ENCODE results near the gene ZDHHC16.
"Not testable (repeated sequence)": the region's sequence is repeated elsewhere in the genome, so short reads cannot be mapped to it uniquely, and the experiment has no call there.

Gene ZDHHC16

GRCh38 chr10:97434557-97434956 lies 11.4 kb upstream of the ZDHHC16 start:
- no peak for DNase-seq (ENCODE audit: low read depth in 2 of 2)

GRCh38 chr10:97435211-97435610 lies 10.8 kb upstream of the ZDHHC16 start:
- DNase-seq (ENCODE audit: low read depth in 2 of 2) = no peak

DNA sequence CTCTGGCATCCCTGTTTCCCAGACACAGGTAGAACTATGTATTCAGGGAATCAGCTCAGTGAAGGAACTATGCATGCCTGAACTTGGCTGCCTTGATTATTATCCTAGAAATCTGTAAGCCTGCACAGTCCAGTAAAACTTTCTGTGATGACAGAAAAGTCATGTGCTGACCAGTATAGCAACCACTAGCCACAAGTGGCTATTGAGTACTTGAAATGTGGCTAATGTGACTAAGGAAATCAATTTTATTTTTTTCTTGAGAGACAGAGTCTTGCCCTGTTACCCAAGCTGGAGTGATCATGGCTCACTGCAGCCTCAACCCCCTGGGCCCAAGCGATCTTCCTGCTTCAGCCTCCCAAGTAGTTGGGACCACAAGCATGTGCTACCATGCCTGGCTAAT lies 3.7 kb upstream of the ZDHHC16 start:
- DNase-seq (ENCODE audit: low read depth in 2 of 2) = no peak

DNA sequence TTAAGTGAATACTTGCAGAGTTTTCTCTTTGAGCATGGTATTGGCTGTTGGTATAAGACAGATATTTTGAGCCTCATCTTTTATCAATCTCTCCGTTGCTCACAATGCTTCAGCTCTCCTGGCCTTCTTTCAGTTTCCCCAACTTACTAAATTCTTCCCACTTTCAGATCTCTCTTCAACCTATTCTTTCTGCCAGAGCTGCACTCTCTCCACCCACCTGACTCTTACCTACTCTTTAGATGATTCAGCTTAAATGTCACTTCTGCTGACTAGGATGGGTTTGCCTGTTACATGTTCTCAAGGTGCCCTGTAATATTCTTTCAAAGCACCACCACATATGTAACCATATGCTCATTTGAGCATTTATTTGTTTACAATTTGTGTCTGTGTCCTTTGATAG lies 1.8 kb upstream of the ZDHHC16 start:
- DNase-seq (ENCODE audit: low read depth in 2 of 2) = no peak

DNA sequence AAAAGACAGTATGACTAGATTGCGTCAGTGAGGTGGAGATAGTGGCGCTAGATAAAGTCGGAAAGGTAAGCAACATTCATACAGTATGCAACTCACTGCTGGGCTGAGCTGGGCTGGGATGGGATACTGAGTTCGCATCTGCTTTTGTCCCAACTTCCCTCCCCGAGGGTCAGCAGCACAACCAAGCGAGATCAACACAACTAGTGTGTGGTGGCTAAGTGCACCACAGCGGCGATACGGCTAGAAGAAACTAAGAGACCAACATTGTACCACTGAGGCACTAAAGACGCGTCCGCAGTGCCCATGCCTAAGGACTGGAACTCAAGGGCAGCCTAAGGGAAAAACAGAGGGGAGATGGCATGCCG lies 636 bp upstream of the ZDHHC16 start:
- DNase-seq (ENCODE audit: low read depth in 2 of 2) = no peak

GRCh38 chr10:97450828-97451227 lies 4.9 kb downstream of the ZDHHC16 start:
- no peak for DNase-seq (ENCODE audit: low read depth in 2 of 2)

DNA sequence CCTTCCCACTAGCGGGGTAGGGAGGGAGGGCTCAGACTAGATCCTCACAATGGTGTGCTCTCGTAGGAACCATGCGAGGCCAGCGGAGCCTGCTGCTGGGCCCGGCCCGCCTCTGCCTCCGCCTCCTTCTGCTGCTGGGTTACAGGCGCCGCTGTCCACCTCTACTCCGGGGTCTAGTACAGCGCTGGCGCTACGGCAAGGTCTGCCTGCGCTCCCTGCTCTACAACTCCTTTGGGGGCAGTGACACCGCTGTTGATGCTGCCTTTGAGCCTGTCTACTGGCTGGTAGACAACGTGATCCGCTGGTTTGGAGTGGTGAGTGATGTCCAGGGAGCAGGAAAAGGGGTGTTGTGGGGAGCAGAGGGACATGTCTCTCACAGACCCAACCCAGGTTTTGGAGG lies 5.6 kb downstream of the ZDHHC16 start:
- no peak for DNase-seq (ENCODE audit: low read depth in 2 of 2)

GRCh38 chr10:97452352-97452751 lies 6.4 kb downstream of the ZDHHC16 start:
- no peak for DNase-seq (ENCODE audit: low read depth in 2 of 2)

DNA sequence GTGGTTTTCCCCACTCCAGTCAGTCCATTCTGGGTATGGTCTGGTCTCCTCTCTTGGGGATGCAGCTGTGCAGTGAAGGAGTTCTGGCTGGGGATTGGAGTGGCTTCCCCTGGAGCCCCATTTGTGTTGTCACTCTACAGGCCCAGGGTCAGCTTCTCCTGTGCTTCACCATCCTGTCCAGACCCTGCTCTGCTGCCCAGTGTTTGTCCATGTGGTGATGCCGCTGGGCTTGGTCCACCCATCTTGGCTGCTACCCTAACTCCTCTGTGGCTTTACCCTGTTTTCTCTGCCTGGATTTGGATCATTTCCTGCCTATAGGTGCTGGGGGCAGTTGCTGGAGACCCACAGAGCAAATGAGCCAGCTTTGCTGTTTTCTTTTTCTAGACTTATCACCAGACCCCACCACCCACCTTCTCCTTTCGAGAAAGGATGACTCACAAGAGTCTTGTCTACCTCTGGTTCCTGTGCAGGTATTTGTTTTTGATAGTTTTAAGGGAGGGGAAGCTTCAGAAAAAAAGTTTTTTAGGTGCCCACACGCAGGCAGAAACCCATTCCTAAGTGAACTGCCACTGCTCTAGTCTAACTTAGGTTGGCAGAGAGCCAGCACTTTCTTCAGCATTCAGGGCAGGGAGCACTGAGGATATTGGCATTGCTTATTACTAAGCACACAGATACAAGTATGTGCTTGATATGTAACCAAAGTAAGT lies 8.5 kb downstream of the ZDHHC16 start:
- no peak for DNase-seq (ENCODE audit: low read depth in 2 of 2)

DNA sequence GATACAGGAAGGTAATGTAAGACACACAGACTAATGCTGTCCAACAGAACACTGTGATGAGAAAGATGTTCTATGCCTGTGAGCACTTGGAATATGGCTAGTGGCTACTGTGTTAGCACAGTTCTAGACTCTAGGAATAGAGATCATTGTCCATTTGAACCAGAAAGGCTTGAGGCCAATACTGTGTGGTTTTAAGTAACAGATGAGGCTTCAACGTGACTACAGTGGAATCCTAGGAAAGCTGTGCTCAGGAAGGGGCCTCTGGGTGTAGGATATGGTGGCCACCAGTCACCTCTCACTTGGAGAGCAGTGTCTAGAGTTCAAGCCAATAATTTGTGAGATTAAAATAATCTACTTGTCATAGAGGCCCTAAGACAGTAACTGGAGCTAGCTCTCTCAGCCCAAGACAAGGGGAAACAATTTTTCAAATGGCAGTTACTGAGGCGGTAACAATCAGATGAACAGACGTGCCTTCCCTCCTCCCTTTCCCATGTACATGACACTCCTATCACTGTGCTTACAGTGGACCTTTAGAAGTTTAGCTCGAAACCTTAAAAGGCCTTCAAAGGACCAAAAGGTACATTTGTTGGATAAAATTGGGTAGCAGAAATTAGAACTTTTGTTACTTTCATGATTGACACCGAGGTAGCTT lies 10.2 kb downstream of the ZDHHC16 start:
- DNase-seq (ENCODE audit: low read depth in 2 of 2) = no peak

DNA sequence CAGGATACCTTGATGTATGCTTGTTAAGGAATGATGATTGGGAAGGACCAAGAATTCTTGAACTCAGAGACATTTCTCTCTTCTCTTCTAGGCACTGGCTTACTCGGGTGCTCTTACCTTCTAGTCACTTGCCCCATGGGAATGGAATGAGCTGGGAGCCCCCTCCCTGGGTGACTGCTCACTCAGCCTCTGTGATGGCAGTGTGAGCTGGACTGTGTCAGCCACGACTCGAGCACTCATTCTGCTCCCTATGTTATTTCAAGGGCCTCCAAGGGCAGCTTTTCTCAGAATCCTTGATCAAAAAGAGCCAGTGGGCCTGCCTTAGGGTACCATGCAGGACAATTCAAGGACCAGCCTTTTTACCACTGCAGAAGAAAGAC lies 10.7 kb downstream of the ZDHHC16 start:
- DNase-seq (ENCODE audit: low read depth in 2 of 2) = no peak

- no peak for DNase-seq (ENCODE audit: low read depth in 2 of 2)
Observed at GRCh38 chr10:97459111-97459510, 13.1 kb downstream of the ZDHHC16 start.

DNA sequence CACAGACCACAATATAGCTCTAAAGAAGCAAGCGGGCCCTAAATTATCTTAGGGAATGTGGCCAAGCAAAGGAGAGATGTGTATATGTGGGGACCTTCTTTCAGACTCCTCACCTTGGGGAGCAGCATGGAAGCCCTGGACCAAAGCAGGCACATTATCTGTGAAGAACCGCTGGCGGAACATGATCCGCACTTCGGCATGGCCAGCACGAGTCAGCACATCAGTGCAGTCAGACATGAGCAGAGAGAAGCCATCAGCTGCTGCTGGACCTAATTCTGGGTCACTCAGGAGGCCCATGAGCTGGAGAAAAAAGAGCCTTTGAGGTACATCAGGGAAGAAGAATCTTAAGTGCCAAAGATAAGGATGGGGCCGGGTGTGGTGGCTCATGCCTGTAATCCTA lies 14.0 kb downstream of the ZDHHC16 start:
- no peak for DNase-seq (ENCODE audit: low read depth in 2 of 2)

DNA sequence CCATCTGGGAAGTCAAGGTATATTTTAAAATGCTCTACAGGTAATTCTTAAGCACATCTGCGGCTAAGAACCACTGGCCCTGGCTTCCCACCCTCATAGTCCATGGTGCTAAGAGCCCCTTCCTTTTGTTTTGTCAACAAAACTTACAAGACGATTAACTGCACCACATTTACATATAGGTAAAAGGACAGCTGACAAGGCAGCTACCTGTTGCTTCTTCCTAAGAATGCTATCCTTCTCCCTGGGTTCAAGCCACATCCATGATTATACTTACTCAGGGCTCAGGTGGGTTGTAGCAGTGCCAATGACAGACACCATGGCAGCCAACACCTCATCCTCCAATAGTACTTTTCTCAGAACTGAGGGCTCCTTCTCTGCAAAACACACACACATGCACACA lies 16.3 kb downstream of the ZDHHC16 start:
- no peak for DNase-seq (ENCODE audit: low read depth in 2 of 2)

- DNase-seq (ENCODE audit: low read depth in 2 of 2) = no peak
Observed at GRCh38 chr10:97463363-97464132, 17.6 kb downstream of the ZDHHC16 start.

GRCh38 chr10:97464226-97464625 lies 18.3 kb downstream of the ZDHHC16 start:
- no peak for DNase-seq (ENCODE audit: low read depth in 2 of 2)

GRCh38 chr10:97465982-97466381 lies 20.0 kb downstream of the ZDHHC16 start:
- DNase-seq (ENCODE audit: low read depth in 2 of 2) = no peak

DNA sequence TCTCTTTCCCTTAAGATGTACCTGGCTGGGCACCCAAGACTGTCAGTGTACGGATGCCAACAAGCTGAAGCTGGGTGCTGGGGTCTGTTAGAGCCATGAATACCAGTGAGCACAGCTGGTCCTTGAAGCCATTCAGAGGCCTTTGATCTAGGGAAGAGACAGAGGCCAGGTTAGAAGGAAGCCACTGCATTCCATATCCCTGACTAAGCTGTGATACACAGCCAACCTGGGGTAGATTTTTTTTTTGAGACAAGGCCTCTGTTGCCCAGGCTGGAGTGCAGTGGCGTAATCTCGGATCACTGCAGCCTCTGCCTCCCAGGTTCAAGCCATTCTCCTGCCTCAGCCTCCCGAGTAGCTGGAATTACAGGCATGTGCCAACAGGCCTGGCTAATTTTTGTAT lies 20.8 kb downstream of the ZDHHC16 start:
- no peak for DNase-seq (ENCODE audit: low read depth in 2 of 2)

GRCh38 chr10:97468162-97468561 lies 22.2 kb downstream of the ZDHHC16 start:
- no peak for DNase-seq (ENCODE audit: low read depth in 2 of 2)

GRCh38 chr10:97468781-97469180 lies 22.8 kb downstream of the ZDHHC16 start:
- not testable (repeated sequence) for DNase-seq (ENCODE audit: low read depth in 2 of 2)

- no peak for DNase-seq (ENCODE audit: low read depth in 2 of 2)
Observed at GRCh38 chr10:97474918-97475317, 28.9 kb downstream of the ZDHHC16 start.

DNA sequence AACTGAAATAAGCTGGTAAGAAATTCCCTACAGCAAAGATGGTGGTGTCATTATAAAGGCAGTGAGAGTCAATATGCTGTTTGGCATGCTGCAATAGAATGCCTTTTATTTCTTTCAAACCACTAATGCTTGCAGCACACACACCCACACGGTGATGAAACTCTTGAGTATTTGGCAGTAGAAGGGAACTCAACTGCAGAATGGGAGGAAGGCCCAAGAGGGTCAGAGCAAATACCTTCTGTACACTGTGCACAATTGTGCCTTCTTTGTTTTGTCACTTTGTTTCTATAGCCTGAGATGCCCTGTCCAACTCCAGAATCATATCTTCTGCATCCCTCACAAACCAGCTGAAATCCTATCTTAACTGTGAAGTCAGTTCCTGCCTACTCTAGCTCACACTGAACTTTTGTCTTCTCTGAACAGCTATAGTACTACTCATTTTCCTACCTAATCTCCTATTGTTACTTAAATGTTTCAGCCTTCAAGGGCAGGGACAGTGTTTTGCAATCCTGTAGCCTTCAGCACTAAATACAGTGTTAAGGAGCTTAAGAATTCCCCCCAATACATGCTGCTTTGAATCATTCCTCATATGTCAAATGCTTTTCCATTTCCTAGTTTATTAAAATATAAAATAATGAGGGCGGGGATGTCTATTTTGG lies 30.1 kb downstream of the ZDHHC16 start:
- no peak for DNase-seq (ENCODE audit: low read depth in 2 of 2)

DNA sequence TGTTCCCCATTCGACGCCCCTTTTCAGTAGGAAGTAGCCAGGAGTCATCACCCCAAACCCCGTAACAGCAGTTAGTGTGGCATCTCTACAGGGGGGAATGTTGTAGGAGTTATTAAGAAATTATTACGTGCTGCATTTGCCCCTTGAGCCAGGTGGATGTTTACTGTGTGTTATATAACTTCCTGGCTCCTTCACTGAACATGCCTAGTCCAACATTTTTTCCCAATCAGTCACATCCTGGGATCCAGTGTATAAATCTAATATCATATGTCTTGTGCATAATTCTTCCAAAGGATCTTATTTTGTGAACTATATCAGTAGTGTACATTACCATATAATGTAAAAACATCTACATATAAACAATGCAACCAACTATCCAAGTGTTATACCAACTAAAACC lies 33.4 kb downstream of the ZDHHC16 start:
- DNase-seq (ENCODE audit: low read depth in 2 of 2) = not testable (repeated sequence)

All from stimulated activated CD4-positive, alpha-beta T cell treated with anti-CD3 and anti-CD28 coated beads, Interleukin-1b, Interleukin-23, amount 100 ng/mL, for 1 hour (primary cell).